GM12891 (cell line): ENCODE results near the gene IFNK.
"Not testable (repeated sequence)": the region's sequence is repeated elsewhere in the genome, so short reads cannot be mapped to it uniquely, and the experiment has no call there.

Experiments
- DNase-seq: peaks from one replicate; pipeline ENCODE4 v3.0.0; 2011; ENCODE audit warnings: low spot score; ENCODE audit not compliant: insufficient read length
- FAIRE-seq: peaks from 2 replicates; lab custom pipeline; 2011; peaks lifted over from hg19 to GRCh38; lab: Jason Lieb, UNC
- PAX5 ChIP-seq: IDR thresholded peaks from 2 replicates; pipeline ENCODE4 v1.6.1; 2011; ENCODE audit warnings: low read length, moderate library complexity, mild to moderate bottlenecking; ENCODE audit not compliant: insufficient read depth, severe bottlenecking
- POLR2A ChIP-seq: IDR thresholded peaks from 2 replicates; pipeline ENCODE4 v1.6.1; 2011; ENCODE audit warnings: low read depth, low read length, control low read depth
- POLR2AphosphoS5 ChIP-seq: IDR thresholded peaks from 2 replicates; pipeline ENCODE4 v1.6.1; 2011; ENCODE audit warnings: low read depth, low read length, control low read depth
- POU2F2 ChIP-seq: IDR thresholded peaks from 2 replicates; pipeline ENCODE4 v1.6.1; 2011; ENCODE audit warnings: low read depth, mild to moderate bottlenecking, control low read depth, low read length, moderate library complexity
- SPI1 ChIP-seq: IDR thresholded peaks from 2 replicates; pipeline ENCODE4 v1.6.1; 2011; ENCODE audit warnings: low read depth, low read length, control low read depth
- TAF1 ChIP-seq: IDR thresholded peaks from 2 replicates; pipeline ENCODE4 v1.6.1; 2011; ENCODE audit warnings: low read depth, low read length, control low read depth

IFNK gene

DNA sequence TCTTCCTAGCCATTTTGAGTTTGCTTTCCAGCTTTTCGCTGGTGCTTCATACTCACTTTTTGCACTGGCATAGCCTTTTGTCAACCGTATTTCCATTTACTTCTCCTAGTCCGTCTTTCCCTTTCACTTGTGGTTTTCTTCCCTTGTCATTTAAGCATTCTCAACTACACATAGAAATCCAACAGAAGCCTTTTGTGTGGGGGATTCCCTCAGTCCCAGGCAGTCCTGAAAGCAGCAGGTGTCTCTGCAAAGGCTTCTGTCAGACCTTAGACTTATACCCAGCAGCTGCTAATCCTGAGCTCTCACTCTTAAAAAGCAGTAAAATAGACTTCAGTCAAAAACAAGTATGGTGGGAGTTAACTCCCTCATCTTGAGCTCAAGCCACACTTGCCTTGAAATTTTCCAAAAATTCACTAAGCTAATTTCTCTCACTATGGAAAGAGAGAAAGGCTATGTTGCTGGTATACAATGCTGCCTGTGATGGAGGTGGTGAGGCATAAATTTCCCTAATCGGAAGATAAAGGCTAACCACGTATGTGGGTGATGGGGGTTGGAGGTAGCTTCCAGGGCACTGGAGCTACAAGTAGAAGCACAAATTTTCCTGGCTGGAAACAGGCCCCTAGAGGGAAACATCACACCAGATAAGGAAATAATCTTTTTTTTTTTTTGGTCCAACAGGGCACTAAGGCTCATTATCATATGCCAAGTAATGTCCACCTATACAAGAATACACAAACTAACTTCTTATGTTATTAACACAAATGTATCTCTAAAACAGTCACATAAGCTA lies 34.8 kb upstream of the IFNK start:
- DNase-seq: peak; percentile 24
- peak; percentile 47 for FAIRE-seq
- TF ChIP-seq POLR2A: no peak
- TF ChIP-seq POU2F2: no peak
- no peak for TF ChIP-seq TAF1
- TF ChIP-seq POLR2AphosphoS5: no peak
- no peak for TF ChIP-seq PAX5
- no peak for TF ChIP-seq SPI1

DNA sequence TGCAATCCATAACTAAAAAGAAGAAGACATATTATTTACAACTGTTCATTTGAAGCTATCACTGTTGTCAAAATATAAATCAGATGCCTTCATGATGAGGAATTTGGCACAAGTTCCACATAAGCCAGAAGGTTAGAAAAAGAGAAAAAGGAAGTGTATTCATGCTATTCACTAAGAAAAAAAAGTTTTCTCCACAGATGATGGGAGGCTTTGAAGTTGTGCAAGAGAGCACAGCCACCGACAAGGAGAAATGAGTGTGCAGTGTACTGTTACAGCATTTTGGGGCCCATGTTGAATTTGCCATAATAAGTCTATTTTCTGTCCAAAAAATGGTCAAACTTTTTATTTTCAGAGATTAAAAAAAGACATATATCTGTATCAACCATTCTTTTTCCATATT lies 32.9 kb upstream of the IFNK start:
- DNase-seq: no peak
- TF ChIP-seq POU2F2 (no peak), PAX5 (peak; percentile 90), SPI1 (peak; percentile 77), TAF1 (no peak), POLR2AphosphoS5 (no peak)
- no peak for FAIRE-seq

DNA sequence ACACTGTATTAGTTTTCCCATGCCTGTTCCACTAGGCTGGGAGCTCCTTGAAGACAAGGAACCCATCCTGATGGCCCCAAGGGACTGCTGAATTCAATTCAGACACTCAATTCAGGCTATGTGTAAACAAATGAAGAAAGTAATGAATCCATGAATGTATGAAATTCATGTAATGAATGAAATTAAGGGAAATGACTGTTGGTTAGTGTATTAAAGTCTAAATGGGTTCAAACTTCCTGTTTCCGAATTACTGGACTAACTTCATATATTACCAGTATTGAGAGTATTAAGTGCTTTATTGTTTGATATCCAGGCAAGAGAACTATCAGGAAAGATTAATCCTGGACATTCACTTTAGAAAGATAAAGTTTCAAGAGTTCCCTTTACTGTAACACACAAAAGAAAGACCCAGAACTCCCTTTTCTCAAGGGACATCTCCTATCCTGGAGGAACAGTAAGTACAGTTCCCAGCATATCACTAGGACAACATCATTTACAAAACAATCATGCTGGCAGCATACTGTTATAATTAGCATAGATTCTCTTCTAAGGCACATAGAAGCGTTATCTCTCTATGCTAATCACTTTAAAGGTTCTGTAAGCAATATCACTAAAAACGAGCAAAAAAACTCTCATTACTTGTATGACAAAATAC lies 28.5 kb upstream of the IFNK start:
- DNase-seq (no peak), FAIRE-seq (no peak)
- TF ChIP-seq PAX5: no peak
- TF ChIP-seq POLR2AphosphoS5: no peak
- no peak for TF ChIP-seq TAF1
- TF ChIP-seq POLR2A: no peak
- TF ChIP-seq SPI1: no peak
- TF ChIP-seq POU2F2: no peak

DNA sequence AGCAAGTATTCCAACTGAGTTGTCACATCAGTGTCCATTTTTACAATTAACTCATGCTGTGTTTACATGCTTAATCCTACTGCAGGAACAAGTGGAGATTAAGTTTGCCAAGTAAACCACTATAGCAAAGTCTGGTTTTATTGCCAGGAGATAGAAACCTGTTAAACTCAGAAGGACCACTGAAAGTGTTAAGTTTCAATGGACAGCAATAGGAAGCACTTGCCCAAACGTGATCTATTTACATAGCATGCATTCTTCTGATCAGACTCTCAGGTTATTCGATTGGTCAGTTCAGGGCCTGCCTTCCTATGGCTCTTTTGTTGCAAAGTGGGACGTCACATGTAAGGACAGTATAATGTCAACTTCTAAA lies 28.0 kb upstream of the IFNK start:
- FAIRE-seq (no peak), DNase-seq (no peak)
- TF ChIP-seq SPI1 (no peak), POLR2AphosphoS5 (no peak), PAX5 (no peak), TAF1 (no peak), POU2F2 (no peak), POLR2A (no peak)

DNA sequence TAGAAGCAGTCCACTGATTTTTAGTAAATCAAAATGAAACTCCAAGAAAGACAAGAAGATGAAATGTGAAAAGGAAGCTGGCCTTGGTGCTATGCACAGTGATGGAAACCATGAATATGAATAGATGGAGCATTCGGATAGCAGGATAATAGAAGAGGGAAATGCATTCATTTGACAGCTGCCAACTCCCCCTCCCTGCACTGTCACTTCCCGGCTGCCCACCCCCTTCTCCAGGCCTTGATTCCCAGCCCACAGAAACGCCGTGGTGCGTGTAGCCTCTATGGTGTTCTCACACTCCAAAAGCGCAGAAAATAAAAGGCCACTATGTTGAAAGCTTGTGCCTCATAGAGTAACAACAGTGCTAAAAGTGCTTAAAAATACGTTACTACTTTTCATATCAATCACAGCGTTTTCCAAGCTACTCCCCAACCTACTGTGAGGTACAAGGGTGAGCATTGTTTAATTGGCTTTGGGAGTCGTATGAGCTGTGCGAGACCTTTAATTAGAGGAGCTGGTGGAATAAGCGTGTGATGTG lies 26.1 kb upstream of the IFNK start:
- no peak for TF ChIP-seq TAF1
- TF ChIP-seq SPI1: no peak
- no peak for TF ChIP-seq PAX5
- no peak for TF ChIP-seq POLR2A
- TF ChIP-seq POU2F2: no peak
- no peak for TF ChIP-seq POLR2AphosphoS5
- FAIRE-seq: no peak
- no peak for DNase-seq

DNA sequence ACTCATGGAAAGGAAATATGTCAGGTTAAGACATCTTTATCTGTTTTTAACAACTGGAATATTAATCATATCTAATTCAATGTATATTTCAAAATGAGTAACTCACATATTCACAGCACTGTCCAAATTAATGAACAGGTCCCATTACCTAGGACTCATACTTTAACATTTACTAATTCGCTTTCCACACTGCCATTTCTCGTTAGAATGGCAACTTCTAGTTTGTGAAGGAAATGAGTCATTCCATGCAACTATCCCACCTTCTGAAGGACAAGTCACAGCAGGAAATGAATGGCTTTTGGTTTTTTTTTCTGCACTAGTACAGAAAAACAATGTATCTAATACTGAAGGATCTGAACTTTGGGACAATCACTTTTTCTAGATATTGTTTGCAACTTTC lies 24.6 kb upstream of the IFNK start:
- FAIRE-seq (no peak), DNase-seq (no peak)
- no peak for TF ChIP-seq POLR2A
- TF ChIP-seq POLR2AphosphoS5: no peak
- no peak for TF ChIP-seq POU2F2
- TF ChIP-seq TAF1: no peak
- TF ChIP-seq SPI1: no peak
- no peak for TF ChIP-seq PAX5

DNA sequence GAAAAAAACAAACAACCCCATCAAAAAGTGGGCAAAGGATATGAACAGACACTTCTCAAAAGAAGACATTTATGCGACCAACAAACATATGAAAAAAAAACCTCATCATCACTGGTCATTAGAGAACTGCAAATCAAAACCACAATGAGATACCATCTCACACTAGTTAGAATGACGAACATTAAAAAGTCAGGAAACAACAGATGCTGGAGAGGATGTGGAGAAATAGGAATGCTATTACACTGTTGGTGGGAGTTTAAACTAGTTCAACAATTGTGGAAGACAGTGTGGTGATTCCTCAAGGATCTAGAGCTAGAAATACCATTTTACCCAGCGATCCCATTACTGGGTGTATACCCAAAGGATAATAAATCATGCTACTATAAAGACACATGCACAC lies 23.2 kb upstream of the IFNK start:
- FAIRE-seq, DNase-seq: not testable (repeated sequence)

DNA sequence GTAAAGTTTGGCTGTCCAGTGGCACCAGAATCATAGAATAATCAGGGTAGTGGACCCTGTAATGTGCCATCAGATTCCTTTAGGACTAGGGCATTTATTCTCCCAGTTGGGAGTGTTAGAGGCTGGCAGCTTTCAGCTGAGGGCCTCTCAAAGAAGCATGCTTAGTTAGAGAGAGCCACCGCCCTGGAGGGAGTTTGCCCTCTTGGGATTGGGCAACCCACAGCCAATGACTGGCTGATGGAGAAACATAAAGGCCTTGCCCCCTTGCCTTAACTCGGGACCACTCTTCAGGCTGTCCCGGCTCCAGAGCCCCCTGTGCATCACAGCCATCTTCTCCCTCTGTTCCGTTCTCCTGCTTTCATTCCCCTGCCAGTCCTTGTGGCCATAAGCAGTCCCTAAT lies 20.5 kb upstream of the IFNK start:
- TF ChIP-seq POLR2A (no peak), POLR2AphosphoS5 (no peak), SPI1 (no peak), TAF1 (no peak), PAX5 (no peak), POU2F2 (no peak)
- FAIRE-seq: no peak

DNA sequence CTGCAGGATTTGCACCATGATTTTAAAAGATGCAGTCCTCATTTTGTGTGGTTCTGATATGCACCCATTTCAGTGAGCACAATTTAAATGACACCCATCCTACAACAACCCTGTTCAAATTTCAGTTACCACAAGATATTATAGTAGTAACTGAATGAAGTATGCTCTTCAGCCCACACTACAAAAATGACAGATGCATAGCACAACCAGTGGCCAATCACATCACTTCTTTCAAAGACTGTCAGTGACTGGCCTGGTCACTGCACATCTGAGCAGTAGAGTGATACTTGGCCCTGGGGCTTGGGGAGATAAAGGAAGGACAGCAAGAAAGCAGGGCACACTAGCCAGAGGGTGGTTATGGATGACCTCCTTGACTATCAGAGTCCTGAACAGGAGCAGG lies 19.8 kb upstream of the IFNK start:
- TF ChIP-seq POU2F2: no peak
- no peak for TF ChIP-seq SPI1
- TF ChIP-seq POLR2A: no peak
- TF ChIP-seq POLR2AphosphoS5: no peak
- TF ChIP-seq PAX5: no peak

More for the DNA sequence above, 20.5 kb upstream of the IFNK start:
- DNase-seq: no peak

DNA sequence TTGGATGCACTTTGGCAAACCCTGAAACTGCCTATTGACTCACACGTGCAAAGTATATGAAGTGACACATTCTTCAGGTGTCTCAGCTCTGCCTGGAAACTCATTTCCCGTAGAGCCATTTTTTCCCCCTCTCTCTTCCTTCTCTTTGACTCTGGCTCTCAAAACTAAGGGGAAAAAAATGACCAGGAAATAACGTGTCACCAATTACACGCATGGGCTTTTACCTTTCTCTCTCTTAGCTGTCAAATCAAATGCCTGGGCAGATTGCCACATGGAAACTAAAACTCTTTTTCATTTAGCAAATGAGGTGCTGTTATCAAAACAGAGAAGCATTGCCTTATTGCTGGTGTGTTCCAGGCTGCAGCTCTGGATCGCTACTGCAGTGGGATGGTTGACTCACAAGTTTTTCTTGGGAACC lies 18.3 kb upstream of the IFNK start:
- no peak for TF ChIP-seq SPI1
- no peak for TF ChIP-seq TAF1
- TF ChIP-seq POU2F2: no peak
- no peak for TF ChIP-seq PAX5
- no peak for FAIRE-seq
- DNase-seq: no peak

More for the DNA sequence above, 19.8 kb upstream of the IFNK start:
- FAIRE-seq: no peak
- no peak for DNase-seq

DNA sequence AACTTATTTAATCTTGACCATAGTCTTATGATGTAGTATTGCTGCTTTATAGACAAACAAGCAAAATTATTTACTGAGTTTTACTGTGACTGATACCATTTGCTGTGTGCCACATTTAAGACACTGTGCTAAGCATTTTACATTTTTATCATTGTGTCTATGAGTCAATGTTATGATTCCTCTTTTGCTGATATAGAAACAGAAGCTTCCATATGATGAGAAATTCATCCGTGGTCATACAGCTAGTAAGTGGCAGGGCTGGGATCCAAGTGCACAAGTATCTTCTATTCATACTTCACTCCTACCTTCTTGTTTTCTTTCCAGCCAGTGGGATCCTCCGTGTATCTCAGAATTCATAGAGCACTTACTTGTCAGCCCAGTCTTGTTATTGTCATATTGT lies 17.1 kb upstream of the IFNK start:
- DNase-seq (no peak), FAIRE-seq (no peak)
- TF ChIP-seq POLR2AphosphoS5: no peak
- no peak for TF ChIP-seq PAX5
- TF ChIP-seq SPI1: no peak
- no peak for TF ChIP-seq POLR2A
- no peak for TF ChIP-seq POU2F2
